A673 (cell line): ENCODE data around the gene KCTD5. TPM values are rescaled to one million over a fixed set of nuclear protein-coding genes. Genes with fewer than 3 reads are reported as not detected.

Experiments used
- BruUV-seq: library from RNA; stranded (reverse); fragments of 400-500 nt; replicated peaks from 2 replicates; lab custom pipeline; 2021; lab: Mats Ljungman, UMichigan
- CTCF ChIA-PET: fragments of 300-600 bp; sonication (Branson Sonifier 250); formaldehyde crosslinking; loops from one replicate; lab custom pipeline; 2022; ENCODE audit warnings: antibody characterized with exemption; lab: Charles Lee
- POLR2A ChIA-PET: fragments of 300-600 bp; sonication (Branson Sonifier 250); formaldehyde crosslinking; loops from one replicate; lab custom pipeline; 2022; ENCODE audit warnings: antibody characterized with exemption; ENCODE audit not compliant: low non-redundant PET; lab: Charles Lee
- DNase-seq: peaks from one replicate; pipeline ENCODE4 v3.0.0-alpha.2; 2015; ENCODE audit warnings: low spot score
- H3K27ac ChIP-seq: fragments of 200-600 bp; sonication (generic); 2 replicates; pipeline ENCODE4 v1.5.1; 2016; ENCODE audit warnings: mixed run types, low read depth, mild to moderate bottlenecking, mixed read lengths, antibody characterized with exemption, low read length; ENCODE audit not compliant: poor library complexity, severe bottlenecking
- H3K27me3 ChIP-seq: fragments of 200-600 bp; sonication (generic); replicated peaks from 2 replicates; pipeline ENCODE4 v1.6.1; 2017; ENCODE audit warnings: mixed run types, low read depth, mild to moderate bottlenecking, mixed read lengths, antibody characterized with exemption, low read length; ENCODE audit not compliant: insufficient read depth, poor library complexity
- H3K36me3 ChIP-seq: fragments of 200-600 bp; sonication (generic); 2 replicates; pipeline ENCODE4 v1.6.1; 2016; ENCODE audit warnings: mixed run types, mild to moderate bottlenecking, mixed read lengths, antibody characterized with exemption, low read length; ENCODE audit not compliant: insufficient read depth, poor library complexity, severe bottlenecking
- H3K4me1 ChIP-seq: fragments of 200-600 bp; sonication (generic); 2 replicates; pipeline ENCODE4 v1.6.1; 2017; ENCODE audit warnings: mixed run types, mild to moderate bottlenecking, mixed read lengths, antibody characterized with exemption, low read length; ENCODE audit not compliant: insufficient read depth, poor library complexity, severe bottlenecking
- H3K4me3 ChIP-seq: fragments of 200-600 bp; sonication (generic); 2 replicates; pipeline ENCODE4 v1.5.1; 2016; ENCODE audit warnings: low read depth, mixed run types, mild to moderate bottlenecking, mixed read lengths, low read length; ENCODE audit not compliant: poor library complexity, severe bottlenecking
- H3K9me3 ChIP-seq: fragments of 200-600 bp; sonication (generic); 2 replicates; pipeline ENCODE4 v1.6.1; 2016; ENCODE audit warnings: mixed run types, low read depth, mild to moderate bottlenecking, mixed read lengths, antibody characterized with exemption, low read length; ENCODE audit not compliant: poor library complexity, severe bottlenecking
- CTCF ChIP-seq: fragments of 300-800, 200-600 bp; sonication (generic); conservative IDR thresholded peaks from 2 replicates; pipeline ENCODE4 v1.5.1; 2017; ENCODE audit warnings: low read depth, mild to moderate bottlenecking, antibody characterized with exemption, low read length, moderate library complexity, mixed read lengths
- EZH2 ChIP-seq: fragments of 200-600 bp; sonication (generic); IDR thresholded peaks from 2 replicates; pipeline ENCODE4 v1.6.1; 2017; ENCODE audit warnings: borderline replicate concordance, low read depth, mild to moderate bottlenecking, mixed read lengths, antibody characterized with exemption, low read length; ENCODE audit not compliant: poor library complexity, severe bottlenecking
- intact Hi-C: fragments of 100-400 bp; cut with micrococcal nuclease; formaldehyde crosslinking; loops from one replicate; pipeline ENCODE4 v1.10.0; 2022; ENCODE audit not compliant: unreplicated experiment
- total RNA-seq: library from RNA; stranded (reverse); gene quantifications from 2 replicates; pipeline ENCODE4 v1.2.3, GENCODE V29; 2021

Gene KCTD5
- total RNA-seq, 1 experiment from 2014 or later, result 35.6 TPM

GRCh38 chr16:2757344-2757743, 75.0 kb downstream of the KCTD5 start:
- Histone ChIP-seq H3K4me3 (no peak overlapping the region), H3K27ac (no peak overlapping the region), H3K36me3 (peaks cover 82% of the 10 kb centered on the region), H3K27me3 (no peaks in the 10 kb centered on the region), H3K9me3 (no peaks in the 10 kb centered on the region), H3K4me1 (peaks cover 16% of the 10 kb centered on the region)
- TF ChIP-seq CTCF (no peak), EZH2 (no peak)
- intact Hi-C loops, result no loop called here
- POLR2A ChIA-PET, result interaction anchor here (0.7 kb wide), 1 partner anchor 55 kb away, joined by 3 read pairs; no protein-coding TSS in a partner anchor
- BruUV-seq, result no TSS peak
- CTCF ChIA-PET, result no interaction called here
- no peak for DNase-seq

Other genes with a start within 250 kb of the KCTD5 start
- gene TEDC2, start 222.4 kb upstream of the KCTD5 start, total RNA-seq, result 48.5 and 51.9 TPM in 2 replicates
- 1.6 and 2.9 TPM in 2 replicates for gene NTN3, start 211.2 kb upstream of the KCTD5 start, total RNA-seq
- gene TBC1D24, start 207.4 kb upstream of the KCTD5 start, total RNA-seq, result 24.2 and 27.1 TPM in 2 replicates
- gene ATP6V0C, start 168.6 kb upstream of the KCTD5 start, total RNA-seq, result 231 and 252 TPM in 2 replicates
- 52.2 and 53.3 TPM in 2 replicates for gene AMDHD2, start 162.2 kb upstream of the KCTD5 start, total RNA-seq
- gene CEMP1, start 151.1 kb upstream of the KCTD5 start, total RNA-seq, result not detected in 2 replicates
- gene PDPK1, start 144.5 kb upstream of the KCTD5 start, total RNA-seq, result 31.6 and 37.9 TPM in 2 replicates
- 1.3 and 3.0 TPM in 2 replicates for gene PRSS27, start 37.7 kb downstream of the KCTD5 start, total RNA-seq
- gene SRRM2, start 70.1 kb downstream of the KCTD5 start, total RNA-seq, result 642 and 651 TPM in 2 replicates
- 188 and 206 TPM in 2 replicates for gene ELOB, start 94.8 kb downstream of the KCTD5 start, total RNA-seq
- not detected in 2 replicates for gene PRSS33, start 105.0 kb downstream of the KCTD5 start, total RNA-seq
- not detected in 2 replicates for gene PRSS41, start 115.9 kb downstream of the KCTD5 start, total RNA-seq
- not detected in 2 replicates for gene PRSS21, start 134.7 kb downstream of the KCTD5 start, total RNA-seq
- not detected in 2 replicates for gene ZG16B, start 147.8 kb downstream of the KCTD5 start, total RNA-seq
- gene PRSS22, start 175.6 kb downstream of the KCTD5 start, total RNA-seq, result not detected in 2 replicates
- gene FLYWCH2, start 200.7 kb downstream of the KCTD5 start, total RNA-seq, result 23.9 and 28.5 TPM in 2 replicates
- gene FLYWCH1, start 229.4 kb downstream of the KCTD5 start, total RNA-seq, result 46.8 and 47.0 TPM in 2 replicates